COLO668 (cell line): ENCODE measurements around the gene OR7A5.
"Not testable (repeated sequence)": the region's sequence is repeated elsewhere in the genome, so short reads cannot be mapped to it uniquely, and the experiment has no call there.

ENCODE experiments used
- DNase-seq: peaks from one replicate; lab custom pipeline; 2025; ENCODE audit not compliant: unreplicated experiment; lab: John Stamatoyannopoulos, UW

OR7A5 gene

GRCh38 chr19:14785102-14785793 is 49.7 kb downstream of the OR7A5 start:
- not testable (repeated sequence) for DNase-seq

GRCh38 chr19:14784730-14785101 is 50.3 kb downstream of the OR7A5 start:
- not testable (repeated sequence) for DNase-seq

GRCh38 chr19:14783410-14783998 is 51.5 kb downstream of the OR7A5 start:
- not testable (repeated sequence) for DNase-seq

GRCh38 chr19:14782626-14783409 is 52.2 kb downstream of the OR7A5 start:
- DNase-seq = no peak

GRCh38 chr19:14781713-14782536 is 53.1 kb downstream of the OR7A5 start:
- DNase-seq = not testable (repeated sequence)

- not testable (repeated sequence) for DNase-seq
These were observed 54.3 kb downstream of the OR7A5 start for GRCh38 chr19:14780622-14781225.

GRCh38 chr19:14779151-14779550 is 55.8 kb downstream of the OR7A5 start:
- no peak for DNase-seq

- DNase-seq = not testable (repeated sequence)
These were observed 56.7 kb downstream of the OR7A5 start, which contains the start of gene ADGRE2 for GRCh38 chr19:14778110-14778845. TSS of gene ADGRE2 (minus strand) at chr19:14778560. CDS start at chr19:14776756, 1,804 bp downstream.

- DNase-seq = not testable (repeated sequence)
These were observed 57.3 kb downstream of the OR7A5 start for GRCh38 chr19:14777645-14778044.
